ENCODE data around the gene RBMS3. TPM values are rescaled to one million over a fixed set of nuclear protein-coding genes. Genes with fewer than 3 reads are reported as not detected.

RBMS3 gene
- total RNA-seq, 1 donor from 2014 or later, result 33.0 TPM

DNA sequence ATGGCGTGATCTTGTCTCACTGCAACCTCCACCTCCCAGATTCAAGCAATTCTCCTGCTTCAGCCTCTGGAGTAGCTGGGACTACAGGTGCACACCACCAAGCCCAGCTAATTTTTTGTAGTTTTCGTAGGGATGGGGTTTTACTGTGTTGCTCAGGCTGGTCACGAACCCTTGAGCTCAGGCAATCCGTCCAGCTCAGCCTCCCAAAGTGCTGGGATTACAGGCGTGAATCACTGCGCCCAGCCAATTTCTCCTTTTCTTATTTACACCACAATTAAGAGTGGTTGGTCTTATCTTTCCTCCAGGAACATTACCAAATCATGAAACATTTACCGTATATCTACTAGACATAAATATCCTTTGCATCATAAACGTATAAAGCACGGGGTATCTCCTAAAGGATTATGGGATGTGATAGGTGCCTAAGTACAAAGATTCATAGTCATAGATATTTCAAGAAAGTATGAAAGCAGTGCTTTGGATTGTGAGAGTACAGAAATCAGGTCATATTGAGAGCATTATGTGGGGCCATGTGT lies 194.5 kb downstream of the RBMS3 start:
- H3K4me1 ChIP-seq (ENCODE audit: insufficient read depth, low read length), result no peaks in the 10 kb centered on the region
- no peak overlapping the region for H3K4me3 Mint-ChIP-seq (ENCODE audit: unreplicated experiment)
- H3K4me2 ChIP-seq (ENCODE audit: low read length), result no peak overlapping the region
- DNase-seq (ENCODE audit: low read depth), result no peak
- H3K9me3 Mint-ChIP-seq (ENCODE audit: unreplicated experiment), result no peaks in the 10 kb centered on the region
- no peak overlapping the region for H3K4me3 ChIP-seq (ENCODE audit: insufficient read depth, low read depth, low read length)
- H3K36me3 Mint-ChIP-seq (ENCODE audit: low read depth, unreplicated experiment), result peaks cover 15% of the 10 kb centered on the region
- H3K27ac ChIP-seq (ENCODE audit: low read depth, low read length), result no peak overlapping the region
- no peaks in the 10 kb centered on the region for H3K36me3 ChIP-seq (ENCODE audit: insufficient read depth, low read length)
- no peaks in the 10 kb centered on the region for H3K9me3 ChIP-seq (ENCODE audit: insufficient read depth, low read depth, low read length)
- H3K27ac Mint-ChIP-seq (ENCODE audit: unreplicated experiment), result no peak overlapping the region
- no peaks in the 10 kb centered on the region for H3K79me2 ChIP-seq (ENCODE audit: insufficient read depth, low read length)
- H4K20me1 ChIP-seq (ENCODE audit: insufficient read depth, low read length), result peaks cover 5% of the 10 kb centered on the region
- no peaks in the 10 kb centered on the region for H3K27me3 Mint-ChIP-seq (ENCODE audit: low read depth, unreplicated experiment)
- peaks cover 6% of the 10 kb centered on the region for H3K4me1 Mint-ChIP-seq (ENCODE audit: low read depth, unreplicated experiment)
- H3K27me3 ChIP-seq (ENCODE audit: insufficient read depth, low read length), result no peaks in the 10 kb centered on the region
- no peak overlapping the region for H3K9ac ChIP-seq (ENCODE audit: low read length)
- H2AFZ ChIP-seq (ENCODE audit: low read depth, low read length), result no peak overlapping the region
- no peak for TF ChIP-seq EZH2 (IDR thresholded peaks at IDR 0.05; ENCODE audit: insufficient read depth, low read length)
- TF ChIP-seq, protein P1, sequence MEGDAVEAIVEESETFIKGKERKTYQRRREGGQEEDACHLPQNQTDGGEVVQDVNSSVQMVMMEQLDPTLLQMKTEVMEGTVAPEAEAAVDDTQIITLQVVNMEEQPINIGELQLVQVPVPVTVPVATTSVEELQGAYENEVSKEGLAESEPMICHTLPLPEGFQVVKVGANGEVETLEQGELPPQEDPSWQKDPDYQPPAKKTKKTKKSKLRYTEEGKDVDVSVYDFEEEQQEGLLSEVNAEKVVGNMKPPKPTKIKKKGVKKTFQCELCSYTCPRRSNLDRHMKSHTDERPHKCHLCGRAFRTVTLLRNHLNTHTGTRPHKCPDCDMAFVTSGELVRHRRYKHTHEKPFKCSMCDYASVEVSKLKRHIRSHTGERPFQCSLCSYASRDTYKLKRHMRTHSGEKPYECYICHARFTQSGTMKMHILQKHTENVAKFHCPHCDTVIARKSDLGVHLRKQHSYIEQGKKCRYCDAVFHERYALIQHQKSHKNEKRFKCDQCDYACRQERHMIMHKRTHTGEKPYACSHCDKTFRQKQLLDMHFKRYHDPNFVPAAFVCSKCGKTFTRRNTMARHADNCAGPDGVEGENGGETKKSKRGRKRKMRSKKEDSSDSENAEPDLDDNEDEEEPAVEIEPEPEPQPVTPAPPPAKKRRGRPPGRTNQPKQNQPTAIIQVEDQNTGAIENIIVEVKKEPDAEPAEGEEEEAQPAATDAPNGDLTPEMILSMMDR (IDR thresholded peaks at IDR 0.05; ENCODE audit: insufficient read depth, low read depth, low read length), result no peak
- FAIRE-seq, result no peak

DNA sequence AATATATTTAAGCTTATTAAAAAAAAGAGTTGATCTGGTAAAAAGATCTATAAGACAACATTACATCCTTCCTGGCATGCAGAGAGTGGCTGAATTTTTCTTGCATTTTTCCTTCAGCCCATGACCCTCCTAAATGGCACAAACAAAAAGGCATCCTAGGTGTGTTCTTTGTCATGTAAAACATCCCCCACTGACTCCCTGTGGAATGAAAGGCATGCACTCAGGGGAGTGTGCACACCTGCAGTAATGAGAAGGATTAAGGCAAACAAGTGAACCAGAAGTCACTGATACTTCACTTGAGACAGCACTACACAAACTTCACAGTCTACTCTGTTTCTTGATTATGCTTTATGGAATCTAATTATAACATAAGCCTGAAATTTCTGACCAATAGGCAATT lies 195.0 kb downstream of the RBMS3 start:
- TF ChIP-seq EZH2 (IDR thresholded peaks at IDR 0.05; ENCODE audit: insufficient read depth, low read length), result no peak
- TF ChIP-seq, protein P1 (IDR thresholded peaks at IDR 0.05; ENCODE audit: insufficient read depth, low read depth, low read length), result no peak
- Histone ChIP-seq H2AFZ (ENCODE audit: low read depth, low read length) (no peak overlapping the region), H3K79me2 (ENCODE audit: insufficient read depth, low read length) (no peaks in the 10 kb centered on the region), H3K9ac (ENCODE audit: low read length) (no peak overlapping the region), H4K20me1 (ENCODE audit: insufficient read depth, low read length) (peaks cover 5% of the 10 kb centered on the region), H3K4me2 (ENCODE audit: low read length) (no peak overlapping the region), H3K4me1 (ENCODE audit: insufficient read depth, low read length) (no peaks in the 10 kb centered on the region), H3K27ac (ENCODE audit: low read depth, low read length) (no peak overlapping the region), H3K36me3 (ENCODE audit: insufficient read depth, low read length) (no peaks in the 10 kb centered on the region), H3K4me3 (ENCODE audit: insufficient read depth, low read depth, low read length) (no peak overlapping the region), H3K9me3 (ENCODE audit: insufficient read depth, low read depth, low read length) (no peaks in the 10 kb centered on the region), H3K27me3 (ENCODE audit: insufficient read depth, low read length) (no peaks in the 10 kb centered on the region)
- H3K9me3 Mint-ChIP-seq (ENCODE audit: unreplicated experiment), result no peaks in the 10 kb centered on the region
- H3K27ac Mint-ChIP-seq (ENCODE audit: unreplicated experiment), result no peak overlapping the region
- peaks cover 6% of the 10 kb centered on the region for H3K4me1 Mint-ChIP-seq (ENCODE audit: low read depth, unreplicated experiment)
- FAIRE-seq (peak; percentile 41), DNase-seq (ENCODE audit: low read depth) (no peak)
- H3K27me3 Mint-ChIP-seq (ENCODE audit: low read depth, unreplicated experiment), result no peaks in the 10 kb centered on the region
- H3K36me3 Mint-ChIP-seq (ENCODE audit: low read depth, unreplicated experiment), result peaks cover 15% of the 10 kb centered on the region
- no peak overlapping the region for H3K4me3 Mint-ChIP-seq (ENCODE audit: unreplicated experiment)

DNA sequence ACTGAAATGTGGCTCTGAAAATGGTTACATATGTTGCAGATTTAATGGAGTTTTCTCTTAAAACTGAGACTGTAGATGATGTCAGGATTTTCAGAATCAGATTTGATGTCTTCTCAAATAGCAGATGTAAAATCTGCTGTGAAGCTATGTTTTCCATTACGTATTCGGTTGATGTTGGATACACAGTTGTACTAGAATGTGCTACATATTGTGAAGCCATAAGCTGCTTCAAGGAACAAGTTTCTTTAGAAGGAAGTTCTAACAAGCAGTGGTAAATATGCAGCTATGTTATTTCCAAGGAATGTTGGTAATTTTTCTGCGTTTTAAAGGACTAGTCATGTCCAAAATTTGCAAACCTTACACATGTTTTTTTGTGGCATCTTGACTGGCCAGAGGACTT lies 197.7 kb downstream of the RBMS3 start:
- peak; percentile 37 for DNase-seq (ENCODE audit: low read depth)
- Mint-ChIP-seq H3K27ac (ENCODE audit: unreplicated experiment) (no peak overlapping the region), H3K9me3 (ENCODE audit: unreplicated experiment) (no peaks in the 10 kb centered on the region), H3K36me3 (ENCODE audit: low read depth, unreplicated experiment) (peaks cover 4% of the 10 kb centered on the region), H3K27me3 (ENCODE audit: low read depth, unreplicated experiment) (no peaks in the 10 kb centered on the region), H3K4me1 (ENCODE audit: low read depth, unreplicated experiment) (peaks cover 6% of the 10 kb centered on the region), H3K4me3 (ENCODE audit: unreplicated experiment) (no peak overlapping the region)
- Histone ChIP-seq H3K27me3 (ENCODE audit: insufficient read depth, low read length) (no peaks in the 10 kb centered on the region), H4K20me1 (ENCODE audit: insufficient read depth, low read length) (peaks cover 5% of the 10 kb centered on the region), H3K27ac (ENCODE audit: low read depth, low read length) (no peak overlapping the region), H3K79me2 (ENCODE audit: insufficient read depth, low read length) (no peaks in the 10 kb centered on the region), H2AFZ (ENCODE audit: low read depth, low read length) (no peak overlapping the region), H3K36me3 (ENCODE audit: insufficient read depth, low read length) (no peaks in the 10 kb centered on the region), H3K4me1 (ENCODE audit: insufficient read depth, low read length) (no peaks in the 10 kb centered on the region), H3K9me3 (ENCODE audit: insufficient read depth, low read depth, low read length) (no peaks in the 10 kb centered on the region), H3K4me2 (ENCODE audit: low read length) (no peak overlapping the region), H3K9ac (ENCODE audit: low read length) (no peak overlapping the region), H3K4me3 (ENCODE audit: insufficient read depth, low read depth, low read length) (no peak overlapping the region)
- no peak for FAIRE-seq
- TF ChIP-seq, protein P1 (IDR thresholded peaks at IDR 0.05; ENCODE audit: insufficient read depth, low read depth, low read length), result no peak
- TF ChIP-seq EZH2 (IDR thresholded peaks at IDR 0.05; ENCODE audit: insufficient read depth, low read length), result no peak
